Activated T-cell treated with anti-CD3 and anti-CD28 coated beads for 4 hours (primary cell): ENCODE data around the gene OPN5.
"Not testable (repeated sequence)": the region's sequence is repeated elsewhere in the genome, so short reads cannot be mapped to it uniquely, and the experiment has no call there.

Experiments
- DNase-seq: peaks from one replicate; pipeline ENCODE4 v3.0.0-alpha.2; 2020

Gene OPN5, protein sequence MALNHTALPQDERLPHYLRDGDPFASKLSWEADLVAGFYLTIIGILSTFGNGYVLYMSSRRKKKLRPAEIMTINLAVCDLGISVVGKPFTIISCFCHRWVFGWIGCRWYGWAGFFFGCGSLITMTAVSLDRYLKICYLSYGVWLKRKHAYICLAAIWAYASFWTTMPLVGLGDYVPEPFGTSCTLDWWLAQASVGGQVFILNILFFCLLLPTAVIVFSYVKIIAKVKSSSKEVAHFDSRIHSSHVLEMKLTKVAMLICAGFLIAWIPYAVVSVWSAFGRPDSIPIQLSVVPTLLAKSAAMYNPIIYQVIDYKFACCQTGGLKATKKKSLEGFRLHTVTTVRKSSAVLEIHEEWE

DNA sequence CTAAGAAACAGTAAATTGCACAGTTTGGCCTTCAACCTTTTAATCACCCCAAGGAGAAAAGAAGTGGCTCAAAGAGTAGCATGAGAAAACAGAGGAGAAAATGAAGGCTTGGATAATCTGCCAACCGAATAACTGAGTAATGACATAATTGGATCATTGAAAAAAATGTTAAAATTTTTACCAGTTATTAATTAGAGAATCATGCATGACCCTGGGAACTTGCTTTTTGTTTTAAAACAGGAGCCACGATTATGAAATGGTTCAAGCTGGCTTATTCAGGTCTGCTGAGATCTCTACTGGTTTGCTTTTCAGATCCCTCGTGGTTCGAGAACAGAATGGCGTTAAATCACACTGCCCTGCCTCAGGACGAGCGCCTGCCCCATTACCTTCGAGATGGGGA, at the start of gene OPN5:
TSS of gene OPN5 (plus strand) at position 301 of the 400 bp plus-strand sequence. CDS start at position 336, 35 bp downstream.
- no peak for DNase-seq

DNA sequence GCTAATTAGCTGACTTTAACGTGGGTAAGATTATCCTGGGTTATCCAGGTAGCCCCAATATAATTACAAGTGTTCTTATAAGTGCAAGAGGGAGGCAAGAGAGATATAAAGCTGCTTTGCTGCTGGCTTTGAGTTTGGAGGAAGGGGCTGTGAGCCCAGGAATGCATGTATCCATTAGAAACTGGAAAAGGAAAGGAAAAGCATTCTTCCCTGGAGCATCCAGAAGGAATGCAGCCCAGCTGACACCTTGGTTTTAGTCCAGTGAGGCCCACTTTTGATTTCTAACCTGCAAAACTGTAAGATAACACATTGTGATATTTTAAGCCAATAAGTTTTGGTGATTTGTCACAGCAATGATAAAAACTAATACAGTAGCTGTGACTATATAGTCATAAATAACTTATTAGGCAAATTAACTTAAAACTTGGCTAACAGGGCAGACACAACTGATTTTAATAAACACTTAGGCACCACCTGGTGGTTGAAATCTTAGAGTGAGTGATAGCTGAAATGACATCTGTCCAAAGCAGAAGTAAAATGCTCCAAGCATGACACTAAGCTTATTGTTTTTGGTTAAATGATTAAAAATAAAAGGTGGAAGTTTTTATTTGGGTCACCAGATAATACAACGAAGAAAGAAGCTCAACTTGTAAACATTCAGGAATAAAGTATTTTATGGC, 47.8 kb upstream of the OPN5 start:
- no peak for DNase-seq

DNA sequence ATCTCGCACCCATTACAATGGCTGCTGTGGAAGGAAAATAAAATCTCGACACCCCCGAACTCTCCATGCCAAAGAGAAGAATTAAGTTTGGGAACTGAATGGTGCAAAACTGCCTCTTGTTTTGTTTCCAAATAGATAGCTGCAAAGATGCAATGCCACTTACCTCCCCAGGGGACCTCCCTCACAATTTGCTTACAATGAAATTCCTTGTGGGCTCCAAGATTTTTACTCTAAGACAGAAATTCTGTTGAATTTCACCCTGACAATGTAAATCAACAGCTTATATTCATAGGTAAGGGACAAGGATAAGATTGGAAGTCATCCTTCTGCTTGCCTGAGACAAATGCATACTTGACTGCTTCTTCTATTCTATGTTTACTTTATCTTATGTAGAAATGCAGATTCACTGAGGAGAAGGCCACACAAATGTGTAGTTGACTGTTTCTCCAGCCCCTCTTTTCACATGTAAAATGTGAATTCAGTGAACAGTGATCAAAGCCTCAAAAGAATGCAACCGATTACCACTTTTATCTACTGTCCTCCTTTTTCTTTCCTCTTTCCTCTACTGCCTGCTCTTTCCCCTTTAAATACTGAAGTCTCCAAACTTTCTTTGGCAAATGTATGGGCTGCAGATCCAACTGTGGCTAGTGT, 46.9 kb upstream of the OPN5 start:
- no peak for DNase-seq

DNA sequence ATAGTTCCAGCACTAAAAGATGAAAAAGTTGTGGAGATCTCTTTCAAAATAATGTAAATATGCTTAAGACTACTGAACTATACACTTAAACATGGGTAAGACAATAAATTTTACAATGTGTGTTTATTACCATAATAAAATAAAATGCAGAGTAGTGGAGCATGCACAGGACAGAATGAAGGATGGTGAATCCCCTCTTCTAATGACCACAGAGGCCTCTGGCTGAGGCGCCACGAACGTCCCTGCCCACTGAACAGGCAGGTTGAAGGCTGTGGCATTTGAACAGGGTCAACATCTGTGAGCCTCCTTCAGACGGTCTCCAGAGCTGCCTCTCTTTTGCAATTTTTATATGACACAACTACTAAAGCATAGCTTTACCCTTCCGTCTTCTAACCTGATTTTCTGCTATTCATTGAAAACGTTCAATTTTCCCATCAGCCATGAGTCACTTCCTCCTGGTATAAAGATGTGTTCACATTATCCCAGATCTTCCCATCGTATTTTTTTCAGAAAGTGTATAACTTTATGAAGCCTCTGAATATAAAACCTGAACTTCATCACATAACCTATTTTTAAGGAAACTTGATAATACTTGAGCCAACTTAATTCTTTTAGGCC, 45.6 kb upstream of the OPN5 start:
- DNase-seq = no peak

DNA sequence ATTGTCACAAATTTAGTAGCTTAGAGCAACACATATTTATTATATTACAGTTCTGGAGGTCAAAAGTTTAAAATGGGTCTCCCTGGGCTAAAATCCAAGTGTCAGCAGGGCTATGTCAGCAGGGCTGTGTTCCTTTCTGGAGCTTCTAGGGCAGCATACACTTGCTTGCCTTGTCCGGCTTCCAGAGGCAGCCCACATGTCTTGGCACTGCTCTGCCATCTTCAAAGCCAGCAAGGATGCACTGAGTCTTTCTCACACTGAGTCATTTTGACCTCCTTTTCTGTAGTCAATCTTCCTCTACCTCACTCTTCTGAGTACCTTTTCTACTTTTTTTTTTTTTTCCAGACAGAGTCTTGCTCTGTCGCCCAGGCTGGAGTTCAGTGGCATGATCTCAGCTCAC, 44.4 kb upstream of the OPN5 start:
- no peak for DNase-seq

DNA sequence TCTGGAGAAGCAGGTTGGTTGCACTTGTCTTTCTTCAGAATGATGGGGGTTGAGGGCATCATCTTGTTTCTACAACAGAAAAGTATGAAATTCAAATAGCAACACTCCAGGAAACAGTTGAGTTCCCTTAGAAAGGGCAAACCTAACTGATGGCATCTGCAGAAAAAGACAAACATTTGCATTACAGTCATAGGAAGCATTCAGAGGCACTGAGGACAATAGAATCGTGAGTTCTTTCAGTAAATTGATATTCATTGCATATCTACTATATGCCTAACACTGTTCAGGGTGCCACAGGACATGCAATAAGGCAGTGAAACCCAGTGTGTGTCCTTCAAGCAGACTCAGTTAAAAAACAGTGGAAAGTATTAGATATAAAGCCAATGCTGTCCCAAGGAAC, 41.1 kb upstream of the OPN5 start:
- DNase-seq = no peak

DNA sequence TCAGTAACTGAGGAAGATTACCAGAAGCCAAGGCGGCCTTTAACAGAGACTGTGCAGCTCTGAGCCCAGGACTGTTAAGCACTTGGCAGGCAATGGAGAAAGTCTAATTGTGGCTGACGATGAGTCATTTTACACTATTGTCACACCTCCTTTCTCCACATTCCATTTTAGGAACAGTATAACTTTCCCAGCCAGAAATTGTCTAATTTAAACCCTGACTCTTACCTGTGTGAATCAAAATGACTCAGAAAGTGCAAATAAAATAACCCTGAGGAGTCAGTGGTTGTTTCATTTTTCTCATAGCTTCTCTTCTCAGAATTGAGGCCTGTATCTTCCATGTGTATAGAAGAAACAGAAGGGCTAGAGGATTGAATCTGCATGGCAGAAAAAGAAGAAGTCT, 40.0 kb upstream of the OPN5 start:
- no peak for DNase-seq

DNA sequence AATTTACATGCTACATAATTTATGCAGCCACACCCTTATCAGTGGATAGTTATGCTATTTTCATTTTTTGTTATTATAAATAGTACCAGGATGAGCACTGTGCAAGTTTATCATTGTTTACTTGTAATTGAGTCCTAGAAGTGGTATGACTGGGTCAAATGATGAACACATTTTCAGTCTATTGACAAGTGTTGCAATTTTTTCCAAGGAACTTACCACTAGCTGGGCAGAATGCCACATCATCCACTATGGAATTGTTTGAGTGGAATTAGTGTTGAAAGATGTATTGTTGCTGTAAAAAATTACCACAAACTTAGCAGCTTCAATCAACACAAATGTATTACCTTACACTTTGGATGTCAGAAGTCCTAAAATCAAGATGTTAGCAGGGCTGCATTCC, 38.1 kb upstream of the OPN5 start:
- DNase-seq = no peak

DNA sequence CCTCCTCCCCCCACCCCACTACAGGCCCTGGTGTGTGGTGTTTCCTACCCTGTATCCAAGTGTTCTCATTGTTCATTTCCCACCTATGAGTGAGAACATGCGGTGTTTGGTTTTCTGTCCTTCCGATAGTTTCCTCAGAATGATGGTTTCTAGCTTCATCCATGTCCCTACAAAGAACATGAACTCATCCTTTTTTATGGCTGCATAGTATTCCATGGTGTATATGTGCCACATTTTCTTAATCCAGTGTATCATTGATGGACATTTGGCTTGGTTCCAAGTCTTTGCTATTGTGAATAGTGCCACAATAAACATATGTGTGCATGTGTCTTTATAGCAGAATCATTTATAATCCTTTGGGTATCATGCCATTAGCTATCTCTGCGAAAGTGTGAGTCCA, 36.6 kb upstream of the OPN5 start:
- not testable (repeated sequence) for DNase-seq

DNA sequence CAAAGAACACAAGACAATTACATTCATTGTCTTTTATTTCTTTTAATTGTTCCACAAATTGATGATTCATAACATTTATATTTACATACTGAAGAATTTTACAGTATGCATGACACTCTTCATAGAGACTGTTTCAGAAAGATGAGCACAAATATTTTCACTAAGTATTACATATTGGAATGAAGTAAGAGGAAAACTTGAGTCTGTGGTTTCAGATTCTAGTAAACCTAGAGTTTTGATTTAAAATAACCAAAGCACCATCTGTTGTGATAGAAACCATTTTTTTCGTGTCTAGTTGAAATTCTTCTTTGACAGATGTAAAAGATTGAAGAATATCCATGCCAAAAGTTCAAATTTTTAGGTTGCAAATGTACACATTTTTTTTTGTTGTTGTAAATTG, 32.1 kb upstream of the OPN5 start:
- DNase-seq = no peak

DNA sequence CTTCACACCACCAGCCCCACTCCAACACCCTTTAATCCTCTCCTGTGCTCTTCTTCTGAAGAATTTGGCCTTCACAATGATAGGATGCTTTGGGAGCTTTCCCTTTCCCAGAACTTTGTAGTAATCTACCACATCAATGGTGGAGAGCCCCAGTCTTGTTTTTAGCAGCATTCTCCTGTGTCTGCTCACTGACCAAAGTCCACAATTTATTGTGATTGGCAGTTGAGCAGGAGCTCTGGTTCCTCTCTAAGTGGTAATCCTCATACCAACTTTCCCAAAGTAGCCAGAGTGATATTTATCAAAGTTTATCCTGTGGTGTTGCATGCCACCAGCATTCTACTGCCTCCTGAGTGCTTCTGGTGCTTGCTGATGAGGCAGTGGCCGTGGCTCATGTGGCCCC, 29.0 kb upstream of the OPN5 start:
- DNase-seq = no peak

DNA sequence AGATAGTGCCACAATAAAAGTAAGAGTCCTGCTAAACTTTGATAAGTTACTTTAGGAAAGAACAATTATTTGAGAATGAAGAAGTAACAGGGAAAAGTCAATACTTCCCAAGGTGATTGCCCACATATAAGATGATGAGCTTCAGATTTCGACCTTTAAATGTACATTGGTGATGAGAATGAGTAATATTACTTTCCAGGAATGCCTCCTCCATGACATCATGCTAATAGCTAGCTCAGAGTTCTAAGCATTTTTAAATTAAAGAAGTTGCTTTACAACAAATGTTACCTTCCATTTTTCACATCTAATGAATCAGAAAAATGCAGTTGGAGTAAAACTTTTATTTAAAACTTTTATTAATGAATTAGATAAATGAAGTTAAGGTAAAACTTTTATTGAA, 22.5 kb upstream of the OPN5 start:
- no peak for DNase-seq

DNA sequence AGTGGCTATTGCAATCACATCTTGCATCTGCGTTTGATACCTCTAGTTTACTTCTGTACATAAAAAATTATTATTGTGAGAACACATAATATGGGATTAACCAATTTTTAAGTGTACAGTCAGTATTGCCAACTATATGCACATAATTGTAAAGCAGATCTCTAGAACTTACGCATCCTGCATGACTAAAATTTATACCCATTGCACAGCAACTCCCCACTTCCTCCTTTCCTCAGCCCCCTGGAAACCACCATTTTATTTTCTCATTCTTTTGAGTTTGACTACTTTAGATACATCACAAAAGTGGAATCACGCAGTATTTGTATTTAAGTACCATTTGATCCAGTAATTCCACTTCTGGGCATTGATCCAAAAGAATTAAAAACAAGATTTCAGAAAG, 19.3 kb upstream of the OPN5 start:
- DNase-seq = no peak

DNA sequence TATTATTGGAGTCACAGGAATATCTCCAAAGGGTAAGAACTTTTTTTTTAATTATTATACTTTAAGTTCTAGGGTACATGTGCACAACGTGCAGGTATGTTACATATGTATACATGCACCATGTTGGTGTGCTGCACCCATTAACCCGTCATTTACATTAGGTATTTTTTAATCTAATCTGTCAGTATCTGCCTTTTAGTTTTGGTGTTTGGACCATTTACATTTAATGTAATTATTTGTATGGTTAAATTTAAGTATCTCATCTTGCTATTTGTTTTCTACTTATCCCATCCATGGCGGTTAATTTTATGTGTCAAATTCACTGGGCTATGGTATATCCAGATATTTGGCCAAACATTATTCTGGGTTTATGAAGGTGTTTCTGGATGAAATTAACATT, 15.4 kb upstream of the OPN5 start:
- no peak for DNase-seq

DNA sequence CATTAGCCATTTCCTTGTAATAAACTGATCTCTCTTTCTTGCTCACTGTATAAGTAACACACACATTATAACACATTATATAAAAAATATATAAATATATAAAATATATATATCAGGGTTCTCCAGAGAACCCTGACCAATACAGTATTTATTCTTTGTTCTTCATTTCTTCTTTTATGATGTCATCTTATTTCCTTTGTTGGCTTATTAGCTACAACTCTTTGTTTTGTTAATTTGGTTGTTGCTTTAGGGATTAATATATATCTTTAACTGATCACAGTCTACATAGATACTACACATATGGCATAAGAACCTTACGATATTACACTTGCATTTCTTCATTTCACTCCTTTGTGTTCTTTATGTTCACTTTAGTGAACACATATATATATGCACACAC, 14.7 kb upstream of the OPN5 start:
- no peak for DNase-seq

DNA sequence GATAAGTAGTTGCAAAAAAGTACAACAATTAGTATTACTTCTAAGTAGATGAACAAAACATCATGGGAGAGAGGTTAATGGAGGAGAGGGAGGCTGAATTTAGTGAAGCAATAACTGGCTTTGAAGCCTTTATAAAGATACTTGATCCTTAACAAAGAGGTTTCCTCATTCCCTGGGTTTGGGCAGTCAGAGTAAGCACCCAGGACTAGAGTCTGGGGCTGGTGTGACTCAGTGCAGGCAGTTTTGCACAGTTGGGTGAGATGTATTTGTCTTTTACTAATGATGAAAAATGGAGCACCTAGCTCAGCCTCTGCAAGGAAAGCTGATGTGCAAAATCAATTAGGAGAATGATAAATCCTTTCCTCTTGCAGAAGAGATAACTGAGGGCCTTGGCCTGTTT, 11.8 kb upstream of the OPN5 start:
- DNase-seq = no peak

DNA sequence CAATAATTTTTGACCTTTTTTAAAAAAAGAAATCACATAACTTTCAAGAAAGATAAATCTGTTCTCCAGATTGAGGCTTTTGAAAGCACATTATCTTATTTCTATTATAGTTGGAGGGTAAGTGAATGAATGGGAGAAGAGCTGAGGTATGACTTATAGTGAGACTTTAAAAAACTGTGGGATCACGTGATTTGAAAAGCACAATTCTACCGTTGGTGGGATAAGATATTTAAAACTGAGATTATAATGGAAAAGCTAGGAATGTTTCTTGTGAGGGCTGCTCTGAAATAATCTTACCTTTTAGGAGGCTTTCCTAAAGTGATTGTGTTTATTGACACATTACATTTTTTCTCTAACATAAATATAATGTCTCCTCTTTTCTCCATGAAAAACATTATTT, 9.5 kb upstream of the OPN5 start:
- no peak for DNase-seq

DNA sequence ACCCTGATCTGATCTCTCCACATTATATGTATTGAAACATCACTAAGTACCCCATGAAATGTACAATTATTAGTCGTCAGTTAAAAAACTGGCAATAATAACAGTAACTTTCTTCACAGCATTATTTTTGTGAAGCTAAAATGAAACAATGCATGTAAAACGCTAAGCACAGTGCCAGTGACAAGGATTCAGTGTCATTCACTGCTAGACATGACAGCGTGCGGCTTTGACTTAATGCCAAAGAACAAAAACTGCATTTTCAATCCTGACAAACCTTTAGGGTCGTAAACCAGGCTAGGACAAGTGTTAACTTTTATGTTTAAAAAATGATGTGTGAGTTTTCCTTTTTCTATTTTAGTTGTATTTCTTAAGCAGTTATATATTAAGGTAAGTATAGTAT, 8.8 kb upstream of the OPN5 start:
- no peak for DNase-seq

DNA sequence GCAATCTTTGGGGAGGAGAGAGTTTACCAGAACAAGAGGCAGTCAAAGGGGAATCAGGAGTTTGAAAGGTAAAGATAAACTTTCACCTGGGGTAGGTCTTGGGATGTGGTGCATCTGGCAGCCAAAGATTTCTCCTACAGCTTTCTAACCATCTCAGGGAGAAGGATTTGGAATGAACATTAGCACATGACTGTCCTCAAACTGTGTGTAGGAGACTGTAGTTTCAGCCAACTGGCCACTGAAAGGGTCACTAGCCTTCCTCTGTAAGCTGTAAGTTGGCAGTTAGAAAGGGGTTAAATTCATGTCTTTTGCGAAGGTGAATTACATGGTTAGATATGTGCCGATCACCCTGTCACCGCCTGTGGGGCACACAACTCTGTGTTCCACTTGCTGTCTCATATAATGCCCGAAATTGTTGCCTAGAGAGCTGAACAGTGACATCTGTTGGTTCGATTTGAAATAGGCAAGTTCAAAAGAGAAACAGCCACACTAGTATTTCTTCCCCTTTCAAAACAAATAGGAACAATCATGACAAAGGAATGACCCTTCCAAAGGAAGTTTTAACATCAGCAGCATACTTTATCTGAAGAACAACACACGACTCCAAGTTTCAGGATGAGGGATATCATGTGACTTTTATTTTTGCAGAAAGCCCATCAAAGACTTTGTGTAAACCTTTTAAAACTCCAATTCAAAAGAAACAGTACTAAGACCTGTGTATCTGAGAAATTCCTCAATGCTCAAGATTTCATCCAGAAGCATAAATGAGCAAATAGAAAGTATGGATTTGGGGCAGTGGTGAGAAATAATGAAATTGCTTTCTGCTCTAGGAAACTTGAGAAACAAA, 1.1 kb upstream of the OPN5 start:
- peak; percentile 10 for DNase-seq

DNA sequence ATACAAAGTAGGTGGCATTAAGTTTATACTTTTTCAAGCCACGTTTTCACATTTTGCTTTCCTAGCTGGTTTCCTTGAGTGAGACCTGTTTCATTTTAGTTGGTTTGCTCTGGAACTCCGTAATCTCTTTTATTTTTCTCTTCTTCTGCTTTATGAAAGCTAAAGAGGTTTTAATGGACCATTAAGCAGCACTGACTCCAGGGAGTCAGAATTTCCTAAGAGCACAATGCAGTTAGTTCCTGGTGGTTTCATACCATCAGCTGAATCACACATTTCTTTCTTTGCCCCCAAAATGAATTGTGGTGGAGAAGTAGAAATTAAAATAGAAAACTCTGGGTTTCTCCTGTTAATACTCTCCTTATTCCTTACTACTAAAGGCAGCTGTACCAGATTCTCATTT, 3.4 kb downstream of the OPN5 start:
- no peak for DNase-seq

DNA sequence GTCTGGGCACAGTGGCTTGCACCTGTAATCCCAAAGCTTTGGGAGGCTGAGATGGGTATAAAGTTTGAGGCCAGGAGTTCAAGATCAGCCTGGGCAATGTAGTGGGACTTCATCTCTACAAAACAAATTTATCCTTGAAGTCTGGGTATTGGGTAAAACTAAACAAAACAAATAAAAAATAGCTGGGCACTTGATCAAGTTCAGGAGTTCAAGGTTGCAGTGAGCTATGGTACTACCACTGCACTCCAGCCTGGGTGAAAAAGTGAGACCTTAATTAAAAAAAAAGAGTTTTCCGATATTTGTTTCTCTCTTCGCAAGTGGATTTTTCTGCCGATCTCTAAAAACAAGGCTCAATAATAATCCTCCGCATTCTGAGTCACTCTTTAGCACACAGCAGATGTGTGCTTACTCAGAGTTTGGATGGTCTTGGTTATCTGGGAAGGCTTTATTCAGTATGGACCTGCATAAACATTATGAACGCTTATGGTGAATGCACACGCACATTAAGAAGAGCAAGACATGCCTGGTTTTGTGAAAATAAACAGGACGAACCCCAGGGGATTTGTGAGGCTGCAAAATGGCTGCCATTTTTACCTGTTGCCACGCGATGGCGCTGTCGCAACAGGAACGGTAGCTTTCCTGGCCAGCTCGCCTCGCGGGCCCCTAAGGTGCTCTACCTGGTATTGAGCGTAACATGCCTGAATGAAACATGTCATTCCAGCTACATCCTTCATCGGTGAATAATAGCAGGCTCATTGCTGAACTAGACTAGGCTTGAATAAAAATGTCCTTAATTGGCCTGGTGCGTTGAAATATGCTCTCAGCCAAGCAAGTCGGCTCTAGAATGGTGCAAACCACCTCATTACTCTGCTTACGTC, 6.0 kb downstream of the OPN5 start:
- peak; percentile 10 for DNase-seq

DNA sequence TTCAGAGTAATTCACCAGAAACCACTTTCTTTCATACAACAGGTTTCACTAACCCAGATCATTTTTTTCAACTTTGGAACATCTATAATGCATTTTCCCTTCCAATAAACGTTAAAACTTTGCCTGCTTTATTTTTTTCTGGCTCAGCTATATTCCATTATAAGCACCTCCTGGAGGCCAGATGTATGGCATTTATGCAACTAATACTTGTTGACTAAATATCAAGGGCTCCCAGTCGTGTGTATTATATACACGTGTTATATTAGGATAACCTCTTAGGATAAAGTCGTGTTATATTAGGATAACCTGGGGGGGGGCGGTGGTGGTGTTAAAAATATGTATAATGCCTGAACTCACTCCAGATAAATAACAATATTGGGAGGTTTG, 6.7 kb downstream of the OPN5 start:
- no peak for DNase-seq
